ENCODE data around the gene DENND1B. TPM values are rescaled to one million over a fixed set of nuclear protein-coding genes. Genes with fewer than 3 reads are reported as not detected.

Gene DENND1B
- total and polyA plus RNA-seq, 2 of the 8 experiments (the other 6 are each of a cell fraction or from before 2014, with no cell fraction given), result 0.74 to 3.3 TPM

DNA sequence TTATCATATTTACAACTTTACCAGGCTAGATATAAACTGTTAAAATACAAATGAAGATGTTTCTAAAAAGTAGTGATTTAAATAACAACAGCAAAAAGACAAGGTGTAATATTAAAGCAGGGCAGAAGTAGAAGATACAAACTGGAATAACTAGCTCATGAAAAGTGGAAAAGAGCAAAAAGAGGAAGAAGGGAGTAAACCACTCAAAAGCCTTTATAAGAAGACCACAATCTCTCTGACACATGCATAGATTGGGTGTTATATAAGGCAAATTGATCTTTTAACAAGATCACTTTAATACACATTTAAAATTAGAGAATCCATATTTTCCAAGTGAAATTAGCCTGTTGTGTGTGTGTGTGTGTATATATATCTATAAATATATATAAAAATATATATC, 5.0 kb downstream of the DENND1B start:
- Histone ChIP-seq H3K4me3 (ENCODE audit: extremely low read depth in 1 of 4, insufficient read depth in 2 of 4, low read depth in 3 of 4, low read length in 4 of 4) (no peak overlapping the region), H3K9ac (replicated peaks in 1 of 4; ENCODE audit: extremely low read depth in 1 of 4, low read depth in 3 of 4, low read length in 3 of 4) (no peak overlapping the region), H3K9me3 (ENCODE audit: insufficient read depth in 2 of 2, low read depth in 1 of 2, low read length in 1 of 2) (no peaks in the 10 kb centered on the region), H3K4me1 (replicated peaks in 1 of 4; ENCODE audit: control insufficient read depth in 3 of 4, insufficient read depth in 4 of 4, low read length in 3 of 4) (no peaks in the 10 kb centered on the region), H2BK15ac (ENCODE audit: low read length) (no peak overlapping the region), H3K27me3 (replicated peaks in 1 of 4; ENCODE audit: control insufficient read depth in 3 of 4, extremely low read depth in 1 of 4, insufficient read depth in 3 of 4, low read length in 3 of 4) (peaks cover 0 to 2% (median 0%) of the 10 kb centered on the region in 4 experiments; a peak in 2 of 7 replicates), H3K18ac (ENCODE audit: extremely low read depth, low read length) (no peak overlapping the region), H2BK20ac (ENCODE audit: low read length) (no peak overlapping the region), H4K5ac (ENCODE audit: insufficient read length, low read depth, low read length) (no peak overlapping the region), H2AK5ac (ENCODE audit: low read depth, low read length) (no peak overlapping the region), H3K23ac (ENCODE audit: insufficient read length) (no peak overlapping the region), H3K4me2 (ENCODE audit: insufficient read depth in 1 of 2, low read depth in 2 of 2, low read length in 2 of 2) (no peak overlapping the region), H3K14ac (ENCODE audit: insufficient read length) (no peak overlapping the region), H4K91ac (replicated peaks; ENCODE audit: insufficient read length, low read length) (no peak overlapping the region), H2AFZ (ENCODE audit: low read length) (no peak overlapping the region), H3K4ac (replicated peaks; ENCODE audit: insufficient read length, low read depth, low read length) (no peak overlapping the region), H2BK5ac (ENCODE audit: low read depth, low read length) (no peak overlapping the region), H4K8ac (ENCODE audit: extremely low read depth, insufficient read depth, low read length) (no peak overlapping the region), H3K36me3 (ENCODE audit: control insufficient read depth in 2 of 4, insufficient read depth in 4 of 4, low read length in 3 of 4) (no peaks in the 10 kb centered on the region), H3K56ac (replicated peaks; ENCODE audit: insufficient read length, low read depth, low read length) (no peak overlapping the region), H3K79me1 (ENCODE audit: low read depth, low read length) (no peaks in the 10 kb centered on the region), H2BK12ac (ENCODE audit: low read depth, low read length) (no peak overlapping the region), H3K23me2 (ENCODE audit: low read depth, low read length) (peaks cover 2% of the 10 kb centered on the region; the same call in 1 of the 2 replicates), H3K79me2 (ENCODE audit: control insufficient read depth in 1 of 2, insufficient read depth in 2 of 2, low read length in 2 of 2) (no peaks in the 10 kb centered on the region), H4K20me1 (replicated peaks in 1 of 2; ENCODE audit: control insufficient read depth in 1 of 2, insufficient read depth in 2 of 2, low read length in 2 of 2) (no peaks in the 10 kb centered on the region), H3K27ac (ENCODE audit: low read depth, low read length) (no peak overlapping the region), H2BK120ac (replicated peaks; ENCODE audit: low read depth, low read length) (no peak overlapping the region)
- no peak for DNase-seq (ENCODE audit: low read depth in 1 of 2, low spot score in 2 of 2)
- POLR2A ChIA-PET (ENCODE audit: partially characterized antibody), result no interaction called here
- CTCF ChIA-PET (ENCODE audit: partially characterized antibody), result interaction anchor here (1.0 to 1.3 kb wide), 2 partner anchors 10 to 154 kb away, joined by 3 to 4 read pairs; no protein-coding TSS in a partner anchor
- no peak for TF ChIP-seq SIN3A (conservative IDR thresholded peaks at IDR 0.05 in 1 of 2, IDR thresholded peaks at IDR 0.05 in 1 of 2; ENCODE audit: low read depth in 1 of 2, low read length in 2 of 2)
- FAIRE-seq, result no peak

Data from H1 (cell line).